ENCODE measurements around the gene BANP.
"Not testable (repeated sequence)": the region's sequence is repeated elsewhere in the genome, so short reads cannot be mapped to it uniquely, and the experiment has no call there.

- TF ChIP-seq CTCF, POLR2A (IDR thresholded peaks at IDR 0.05): not testable (repeated sequence)
Measured at GRCh38 chr16:87914021-87914725, 37.1 kb upstream of the BANP start.

Data from breast epithelium (tissue), 3 donors.